GM21737 (cell line): Measurements from ENCODE around the gene GNB2.

Experiments used
- ATAC-seq: cut with Tn5 transposase; IDR thresholded peaks from one replicate; pipeline ENCODE4 v1.9.1; 2021; ENCODE audit warnings: mild to moderate bottlenecking, moderate library complexity; ENCODE audit not compliant: unreplicated experiment

GNB2 gene

GRCh38 chr7:100680576-100681271 lies 7.2 kb downstream of the GNB2 start:
- ATAC-seq: no peak

- ATAC-seq: no peak
Measured at GRCh38 chr7:100681491-100682227, 8.1 kb downstream of the GNB2 start.

- no peak for ATAC-seq
Measured at GRCh38 chr7:100682228-100682741, 8.7 kb downstream of the GNB2 start.

GRCh38 chr7:100682991-100683658 lies 9.6 kb downstream of the GNB2 start:
- ATAC-seq: no peak

- ATAC-seq: no peak
Measured at GRCh38 chr7:100683659-100684533, 10.4 kb downstream of the GNB2 start.

GRCh38 chr7:100684534-100685042 lies 11.0 kb downstream of the GNB2 start:
- no peak for ATAC-seq

GRCh38 chr7:100685049-100685605 lies 11.6 kb downstream of the GNB2 start:
- ATAC-seq: no peak

- ATAC-seq: no peak
Measured at GRCh38 chr7:100685631-100686145, 12.1 kb downstream of the GNB2 start.

- no peak for ATAC-seq
Measured at GRCh38 chr7:100686201-100686821, 12.8 kb downstream of the GNB2 start.

- ATAC-seq: no peak
Measured at GRCh38 chr7:100686822-100687211, 13.3 kb downstream of the GNB2 start.

GRCh38 chr7:100687261-100687660 lies 13.7 kb downstream of the GNB2 start:
- ATAC-seq: no peak

GRCh38 chr7:100687751-100688300 lies 14.3 kb downstream of the GNB2 start:
- no peak for ATAC-seq

GRCh38 chr7:100688326-100688860 lies 14.9 kb downstream of the GNB2 start:
- ATAC-seq: no peak

GRCh38 chr7:100689230-100690135 lies 15.9 kb downstream of the GNB2 start:
- no peak for ATAC-seq

GRCh38 chr7:100691676-100692577 lies 18.4 kb downstream of the GNB2 start:
- no peak for ATAC-seq

- no peak for ATAC-seq
Measured at GRCh38 chr7:100692578-100692961, 19.0 kb downstream of the GNB2 start.
